Measurements from ENCODE around the gene SLC12A8.

Gene SLC12A8

GRCh38 chr3:125212509-125213363 lies at the start of gene SLC12A8:
TSS of gene SLC12A8 (minus strand) at chr3:125212748. CDS start at chr3:125211349, 1,399 bp downstream.
- no peak for DNase-seq (ENCODE audit: low read depth in 2 of 2, low spot score in 1 of 2)

- no peak for DNase-seq (ENCODE audit: low read depth in 2 of 2, low spot score in 1 of 2)
These were observed 49.6 kb upstream of the SLC12A8 start for GRCh38 chr3:125262161-125262560.

GRCh38 chr3:125261031-125261430 lies 48.5 kb upstream of the SLC12A8 start:
- DNase-seq (ENCODE audit: low read depth in 2 of 2, low spot score in 1 of 2) = no peak

- no peak for DNase-seq (ENCODE audit: low read depth in 2 of 2, low spot score in 1 of 2)
These were observed 47.6 kb upstream of the SLC12A8 start for GRCh38 chr3:125260158-125260557.

GRCh38 chr3:125257536-125257935 lies 45.0 kb upstream of the SLC12A8 start:
- no peak for DNase-seq (ENCODE audit: low read depth in 2 of 2, low spot score in 1 of 2)

- DNase-seq (ENCODE audit: low read depth in 2 of 2, low spot score in 1 of 2) = no peak
These were observed 44.1 kb upstream of the SLC12A8 start for GRCh38 chr3:125256675-125257074.

GRCh38 chr3:125250973-125251372 lies 38.4 kb upstream of the SLC12A8 start:
- DNase-seq (ENCODE audit: low read depth in 2 of 2, low spot score in 1 of 2) = no peak

GRCh38 chr3:125246237-125246636 lies 33.7 kb upstream of the SLC12A8 start:
- no peak for DNase-seq (ENCODE audit: low read depth in 2 of 2, low spot score in 1 of 2)

- DNase-seq (ENCODE audit: low read depth in 2 of 2, low spot score in 1 of 2) = no peak
These were observed 33.0 kb upstream of the SLC12A8 start for GRCh38 chr3:125245521-125245920.

GRCh38 chr3:125240496-125240895 lies 27.9 kb upstream of the SLC12A8 start:
- no peak for DNase-seq (ENCODE audit: low read depth in 2 of 2, low spot score in 1 of 2)

GRCh38 chr3:125239266-125239665 lies 26.7 kb upstream of the SLC12A8 start:
- DNase-seq (ENCODE audit: low read depth in 2 of 2, low spot score in 1 of 2) = no peak

- DNase-seq (ENCODE audit: low read depth in 2 of 2, low spot score in 1 of 2) = no peak
These were observed 26.2 kb upstream of the SLC12A8 start for GRCh38 chr3:125238759-125239158.

GRCh38 chr3:125236331-125236903 lies 23.9 kb upstream of the SLC12A8 start:
- no peak for DNase-seq (ENCODE audit: low read depth in 2 of 2, low spot score in 1 of 2)

- DNase-seq (ENCODE audit: low read depth in 2 of 2, low spot score in 1 of 2) = no peak
These were observed 22.3 kb upstream of the SLC12A8 start for GRCh38 chr3:125234831-125235230.

GRCh38 chr3:125232401-125232800 lies 19.9 kb upstream of the SLC12A8 start:
- DNase-seq (ENCODE audit: low read depth in 2 of 2, low spot score in 1 of 2) = no peak

GRCh38 chr3:125231895-125232294 lies 19.3 kb upstream of the SLC12A8 start:
- DNase-seq (ENCODE audit: low read depth in 2 of 2, low spot score in 1 of 2) = no peak

GRCh38 chr3:125229707-125230106 lies 17.2 kb upstream of the SLC12A8 start:
- DNase-seq (ENCODE audit: low read depth in 2 of 2, low spot score in 1 of 2) = no peak

- DNase-seq (ENCODE audit: low read depth in 2 of 2, low spot score in 1 of 2) = no peak
These were observed 16.6 kb upstream of the SLC12A8 start for GRCh38 chr3:125229168-125229567.

GRCh38 chr3:125221831-125222230 lies 9.3 kb upstream of the SLC12A8 start:
- DNase-seq (ENCODE audit: low read depth in 2 of 2, low spot score in 1 of 2) = no peak

GRCh38 chr3:125220727-125221429 lies 8.3 kb upstream of the SLC12A8 start:
- no peak for DNase-seq (ENCODE audit: low read depth in 2 of 2, low spot score in 1 of 2)

GRCh38 chr3:125220183-125220582 lies 7.6 kb upstream of the SLC12A8 start:
- DNase-seq (ENCODE audit: low read depth in 2 of 2, low spot score in 1 of 2) = no peak

GRCh38 chr3:125219261-125219701 lies 6.7 kb upstream of the SLC12A8 start:
- DNase-seq (ENCODE audit: low read depth in 2 of 2, low spot score in 1 of 2) = no peak
